Measurements from ENCODE around the gene ANO7.

ANO7 gene

GRCh38 chr2:241254904-241255351 is 66.5 kb downstream of the ANO7 start:
- no peak for DNase-seq

- no peak for DNase-seq
Measured at GRCh38 chr2:241255542-241256167, 67.2 kb downstream of the ANO7 start.

- DNase-seq, result no peak
Measured at GRCh38 chr2:241256168-241256545, 67.7 kb downstream of the ANO7 start.

DNA sequence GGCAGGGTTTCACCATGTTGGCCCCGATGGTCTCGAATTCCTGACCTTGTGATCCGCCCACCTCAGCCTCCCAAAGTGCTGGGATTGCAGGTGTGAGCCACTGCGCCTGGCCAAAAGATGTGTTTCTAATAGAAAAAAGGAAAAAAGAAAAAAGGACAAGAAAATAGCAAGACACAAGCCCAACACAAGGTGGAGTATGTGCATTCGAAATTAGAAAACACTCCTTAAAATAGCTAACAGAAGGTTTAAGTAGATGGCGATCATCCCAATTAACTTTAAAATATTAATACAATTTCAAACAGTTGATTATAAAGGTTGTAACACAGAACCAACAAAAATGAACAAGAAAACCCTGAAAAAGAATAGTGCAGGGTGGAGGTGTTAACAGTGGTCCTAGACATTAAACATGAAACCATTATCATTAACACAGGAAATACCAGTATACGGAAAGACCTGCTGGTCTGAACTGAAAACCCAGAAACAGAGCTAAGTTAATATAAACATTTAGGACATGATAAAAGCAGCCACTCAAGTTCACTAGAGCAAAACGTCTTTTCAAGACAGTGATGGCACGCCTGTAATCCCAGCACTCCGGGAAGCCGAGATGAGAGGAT is 69.0 kb downstream of the ANO7 start:
- no peak for DNase-seq

GRCh38 chr2:241258505-241259280 is 70.2 kb downstream of the ANO7 start:
- DNase-seq, result no peak

DNA sequence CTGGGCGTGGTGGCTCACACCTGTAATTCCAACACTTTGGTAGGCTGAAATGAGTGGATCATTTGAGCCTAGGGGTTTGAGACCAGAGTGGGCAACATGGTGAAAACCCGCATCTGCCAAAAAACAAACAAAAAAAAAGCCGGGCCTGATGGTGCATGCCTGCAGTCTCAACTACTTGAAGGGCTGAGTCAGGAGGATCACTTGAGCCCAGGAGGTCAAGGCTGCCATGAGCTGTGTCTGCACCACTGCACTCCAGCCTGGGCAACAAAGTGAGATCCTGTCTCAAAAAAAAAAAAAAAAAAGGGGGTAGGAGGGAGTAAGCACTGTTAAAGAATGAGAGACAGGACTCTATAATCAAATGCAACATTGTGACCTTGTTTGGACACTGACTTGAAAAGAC is 72.4 kb downstream of the ANO7 start:
- DNase-seq, result no peak

- no peak for DNase-seq
Measured at GRCh38 chr2:241261628-241262027, 73.2 kb downstream of the ANO7 start.

DNA sequence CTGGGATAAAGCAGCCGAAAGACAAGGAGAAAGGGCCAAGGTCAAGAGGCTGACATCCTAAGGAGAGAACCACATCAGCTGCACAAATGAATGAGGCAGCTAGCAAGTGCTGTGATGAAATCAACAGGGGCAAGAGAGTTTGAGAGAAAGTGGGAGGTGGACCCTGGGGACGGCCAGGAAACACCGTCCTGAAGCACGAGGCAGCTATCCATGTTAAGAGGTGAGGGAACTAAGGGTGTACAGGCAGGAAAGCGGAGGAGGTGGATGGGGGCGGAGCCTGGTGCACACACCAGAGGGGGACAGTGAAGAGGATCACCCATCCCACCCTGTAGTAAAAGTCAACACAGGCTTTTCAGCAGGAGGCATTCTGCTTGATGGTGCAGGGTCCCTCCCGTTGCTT is 74.6 kb downstream of the ANO7 start:
- no peak for DNase-seq

GRCh38 chr2:241265506-241265905 is 77.0 kb downstream of the ANO7 start:
- no peak for DNase-seq

DNA sequence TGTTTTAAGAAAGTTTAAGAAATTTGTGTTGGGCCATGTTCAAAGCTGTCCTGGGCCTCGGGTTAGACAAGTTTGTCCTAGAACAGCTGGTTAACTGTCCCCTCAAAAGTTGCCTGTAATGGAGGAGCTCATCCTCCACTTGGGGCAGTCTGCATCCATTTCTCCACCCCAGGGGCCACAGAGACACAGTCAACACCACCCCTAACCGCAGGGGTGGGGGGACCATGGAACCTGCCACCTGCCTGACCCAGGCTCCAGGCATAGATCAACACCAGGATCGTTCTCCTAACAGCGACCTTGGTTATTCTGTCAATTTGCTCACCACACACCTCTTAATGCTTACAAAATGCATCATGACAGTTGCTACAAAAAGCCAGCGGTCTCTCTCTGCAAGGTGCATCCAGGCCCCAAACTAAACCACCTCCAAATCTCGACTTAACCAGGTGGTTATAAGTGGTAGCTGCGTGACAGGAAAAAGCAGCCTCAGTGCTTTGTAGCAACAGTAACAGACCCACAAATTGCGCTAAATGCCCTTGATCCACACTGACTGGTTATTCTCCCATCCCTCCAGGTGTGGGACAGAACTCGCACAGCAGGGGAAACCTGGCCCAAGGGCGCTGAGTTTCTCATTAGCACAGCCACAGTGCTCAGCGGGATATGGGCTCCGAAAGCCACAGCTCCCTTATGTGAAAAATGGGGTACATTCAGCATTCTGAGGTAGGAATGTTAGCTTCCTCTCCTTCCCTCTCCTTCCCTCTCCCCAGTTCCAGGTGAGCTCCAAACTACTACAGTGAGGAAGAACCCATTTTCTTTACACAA is 79.0 kb downstream of the ANO7 start:
- no peak for DNase-seq

- DNase-seq, result no peak
Measured at GRCh38 chr2:241268306-241268705, 79.8 kb downstream of the ANO7 start.

- no peak for DNase-seq
Measured at GRCh38 chr2:241268716-241269445, 80.4 kb downstream of the ANO7 start.

GRCh38 chr2:241269707-241270520 is 81.4 kb downstream of the ANO7 start:
- no peak for DNase-seq

DNA sequence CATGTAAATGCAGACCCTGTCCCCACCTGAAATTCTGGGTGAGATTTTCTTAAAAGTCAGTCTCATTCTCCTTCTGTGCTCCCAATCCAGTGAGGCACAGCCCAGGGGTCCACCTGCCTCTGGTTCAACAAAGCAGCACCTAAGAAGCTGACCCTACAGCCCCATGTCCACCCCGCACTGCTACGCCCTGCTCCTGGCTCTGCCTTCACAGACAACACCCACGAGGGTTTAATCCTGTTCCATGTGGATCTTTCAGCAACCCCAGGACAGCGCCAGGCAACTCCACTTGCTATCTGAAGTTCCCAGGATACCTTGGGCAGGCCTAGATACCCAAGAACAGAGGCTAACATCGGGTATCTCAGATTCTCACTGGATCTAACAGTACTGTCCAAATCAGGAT is 82.1 kb downstream of the ANO7 start:
- no peak for DNase-seq

GRCh38 chr2:241271706-241272302 is 83.3 kb downstream of the ANO7 start:
- DNase-seq, result no peak

DNA sequence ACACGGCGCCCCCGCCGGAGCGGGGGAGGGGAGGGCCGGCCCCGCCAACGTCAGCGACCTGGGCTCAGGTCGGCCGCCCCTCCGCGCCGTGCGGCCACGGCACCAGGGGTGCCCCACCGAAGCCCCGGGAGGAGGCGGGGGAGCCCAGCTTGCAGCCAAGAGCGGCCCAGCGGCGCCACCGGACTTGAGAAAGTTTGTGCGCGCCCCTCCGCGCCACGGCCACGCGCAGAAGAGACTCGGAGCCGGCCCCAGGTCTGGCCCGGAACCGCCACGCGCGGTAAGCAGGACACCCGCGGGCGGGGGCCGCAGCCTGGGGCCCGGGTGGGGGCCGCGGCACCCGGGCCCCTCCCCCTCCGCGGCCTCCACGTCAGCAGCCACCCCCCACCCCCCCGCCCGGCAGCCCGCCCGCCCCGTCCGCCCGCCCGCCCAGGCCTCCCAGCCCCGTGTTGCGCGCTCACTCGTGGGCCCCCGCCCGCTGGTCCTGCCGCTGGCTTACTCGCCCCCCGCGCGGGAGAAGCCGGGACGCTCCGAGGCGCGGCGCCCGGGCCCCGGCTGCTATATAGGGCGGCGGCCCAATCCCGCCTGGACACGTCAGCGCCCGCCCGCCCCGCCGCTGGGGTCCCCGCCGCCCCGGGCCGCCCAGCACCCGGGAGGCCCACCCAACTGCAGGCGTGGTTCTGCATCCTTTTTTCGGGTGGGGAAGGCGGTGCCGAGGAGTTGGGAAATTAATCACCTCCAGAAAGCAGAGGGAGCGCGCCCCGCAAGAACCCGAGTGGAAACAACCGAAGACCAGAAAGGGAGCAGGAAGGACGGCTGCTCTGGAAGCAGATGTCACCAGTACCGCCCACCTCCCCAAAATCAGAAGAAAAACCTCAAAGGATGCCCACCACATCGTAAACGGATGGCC is 84.1 kb downstream of the ANO7 start:
- DNase-seq, result no peak

DNA sequence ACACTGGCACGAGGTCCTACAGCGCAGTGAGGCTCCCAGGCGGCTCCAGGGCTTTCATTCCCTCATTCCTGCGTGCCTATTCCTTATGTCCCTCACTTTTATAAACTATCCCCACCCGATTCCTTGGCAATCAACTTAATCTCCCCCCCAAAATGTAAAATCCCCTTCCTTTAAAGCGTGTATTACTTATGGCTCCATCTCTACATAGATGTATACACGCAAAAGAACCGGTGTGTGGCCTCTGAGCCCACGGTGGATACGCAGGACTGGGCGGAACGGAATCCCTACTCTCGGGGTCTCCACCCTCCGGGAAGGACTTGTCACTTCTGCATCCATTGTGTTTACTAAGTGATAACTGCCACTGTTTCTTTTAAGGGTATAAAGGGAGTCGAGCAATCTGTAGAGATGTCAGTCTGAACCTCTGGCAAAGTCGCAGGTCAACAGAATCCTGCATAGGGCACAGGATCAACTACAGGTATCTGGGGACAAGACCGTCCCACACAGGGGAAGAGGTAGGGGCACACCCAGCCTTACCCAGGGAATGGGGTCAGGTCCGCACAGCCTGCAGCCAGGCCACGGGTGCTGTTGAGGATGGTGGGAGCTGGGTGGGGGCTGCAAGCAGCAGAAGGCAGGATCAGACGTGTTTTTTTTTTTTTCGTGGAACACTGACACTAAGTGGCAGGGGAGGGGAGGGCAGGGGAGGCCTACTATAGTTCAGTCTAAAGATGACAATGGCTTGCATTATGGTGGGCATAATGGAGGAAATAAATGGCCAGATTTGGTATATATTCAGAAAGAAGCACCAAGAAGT is 84.9 kb downstream of the ANO7 start:
- DNase-seq, result no peak

- DNase-seq, result no peak
Measured at GRCh38 chr2:241274127-241274526, 85.7 kb downstream of the ANO7 start.

Measured in NCI-H1092 (cell line).